ENCODE measurements around the gene MAN1A1. TPM values are rescaled to one million over a fixed set of nuclear protein-coding genes. Genes with fewer than 3 reads are reported as not detected.
A peak's percentile ranks its signal among the peaks of the same experiment; 100 is the strongest.

MAN1A1 gene
- 75.5 TPM for total RNA-seq

DNA sequence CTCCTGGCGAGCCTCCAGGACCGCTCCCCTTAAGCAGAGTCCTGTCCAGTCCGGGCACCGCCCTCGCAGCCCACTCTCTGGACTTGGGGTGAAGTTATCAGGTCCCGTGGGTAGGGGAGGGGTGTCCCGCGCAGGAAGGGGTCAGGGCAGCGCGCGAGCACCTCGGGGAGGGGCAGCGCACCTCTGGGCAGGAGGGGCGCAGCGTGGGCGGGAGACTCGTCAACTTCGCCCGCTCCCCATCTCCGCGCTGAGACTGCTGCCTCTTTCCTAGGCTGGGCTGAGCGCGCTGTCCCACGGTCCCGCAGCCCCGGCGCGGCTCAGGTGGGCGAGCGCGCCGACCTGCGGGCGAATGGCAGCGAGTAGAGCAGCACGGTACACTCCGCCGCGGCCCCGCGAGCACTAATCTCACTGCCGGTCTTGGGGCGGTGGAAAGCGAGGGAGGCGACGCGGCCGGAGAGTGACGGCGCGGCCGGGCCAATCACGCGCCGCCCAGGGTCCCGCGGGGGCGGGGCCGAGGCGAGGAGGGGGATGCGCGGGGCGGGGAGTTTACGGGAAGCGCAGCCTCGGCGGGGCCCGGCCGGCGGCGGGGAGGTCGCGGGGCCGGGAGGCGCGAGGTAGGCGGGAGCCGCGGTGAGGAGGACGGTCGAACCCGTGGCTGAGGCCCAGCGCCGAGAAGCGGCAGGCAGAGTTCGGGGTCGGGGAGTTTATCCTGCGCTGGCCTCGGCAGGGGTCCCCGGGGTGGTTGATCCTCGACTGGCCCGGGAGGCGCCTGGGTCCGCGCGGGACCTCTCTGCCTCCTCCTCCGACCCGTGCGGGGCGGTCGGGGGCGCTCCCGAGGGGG is at the start of gene MAN1A1:
MAN1A1 (minus strand) TSS at position 401 of the 841 bp plus-strand sequence. CDS start 696 bp downstream, outside the sequence.
- no peaks in the 10 kb centered on the region for H3K36me3 ChIP-seq
- intact Hi-C loops (cut with DNase I): loop anchor here (2.0 to 10.0 kb wide), 5 partner anchors 202 to 457 kb away; partner anchors contain the start of genes ASF1A, FAM184A and MCM9
- peaks cover 0 to 11% of the 10 kb centered on the region in 2 donors for H3K4me1 ChIP-seq
- peak; percentile 58 to 94 for DNase-seq (ENCODE audit: low spot score in 2 of 2)
- H3K27me3 ChIP-seq: no peaks in the 10 kb centered on the region
- H3K9me3 ChIP-seq: no peaks in the 10 kb centered on the region
- peak in 2 of 3 experiments; percentile 6 to 15 for TF ChIP-seq CTCF (IDR thresholded peaks at IDR 0.05)
- H3K27ac ChIP-seq: peak within 1 kb of the TSS; percentile 93 to 94
- peak within 1 kb of the TSS; percentile 97 to 98 for H3K4me3 ChIP-seq

DNA sequence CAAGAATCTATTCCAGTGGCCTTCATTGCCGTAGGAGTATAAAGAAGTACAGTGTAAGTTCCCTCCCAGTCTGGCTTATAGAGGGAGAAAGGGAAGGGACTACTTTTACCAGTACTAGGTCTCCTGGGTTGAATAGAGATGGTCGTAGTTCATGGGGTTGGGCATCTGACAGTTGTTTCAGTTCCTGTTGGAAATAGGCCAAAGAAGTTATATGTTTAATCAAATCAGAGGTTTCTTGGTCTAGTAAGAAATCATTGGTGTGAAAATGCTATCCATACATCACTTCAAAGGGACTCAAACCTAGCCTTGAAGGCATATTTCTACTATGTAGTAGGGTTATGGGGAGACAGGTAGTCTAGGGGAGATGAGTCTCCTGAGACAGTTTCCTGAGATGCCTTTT is 45.6 kb upstream of the MAN1A1 start:
- H3K27ac ChIP-seq: no peak overlapping the region
- no peaks in the 10 kb centered on the region for H3K27me3 ChIP-seq
- no peaks in the 10 kb centered on the region for H3K4me1 ChIP-seq
- H3K4me3 ChIP-seq: no peak overlapping the region
- H3K9me3 ChIP-seq: peaks cover 7 to 38% of the 10 kb centered on the region in 2 donors
- no peaks in the 10 kb centered on the region for H3K36me3 ChIP-seq
- TF ChIP-seq CTCF (IDR thresholded peaks at IDR 0.05): no peak
- intact Hi-C loops (cut with DNase I): no loop called here
- DNase-seq (ENCODE audit: low spot score in 2 of 2): no peak

DNA sequence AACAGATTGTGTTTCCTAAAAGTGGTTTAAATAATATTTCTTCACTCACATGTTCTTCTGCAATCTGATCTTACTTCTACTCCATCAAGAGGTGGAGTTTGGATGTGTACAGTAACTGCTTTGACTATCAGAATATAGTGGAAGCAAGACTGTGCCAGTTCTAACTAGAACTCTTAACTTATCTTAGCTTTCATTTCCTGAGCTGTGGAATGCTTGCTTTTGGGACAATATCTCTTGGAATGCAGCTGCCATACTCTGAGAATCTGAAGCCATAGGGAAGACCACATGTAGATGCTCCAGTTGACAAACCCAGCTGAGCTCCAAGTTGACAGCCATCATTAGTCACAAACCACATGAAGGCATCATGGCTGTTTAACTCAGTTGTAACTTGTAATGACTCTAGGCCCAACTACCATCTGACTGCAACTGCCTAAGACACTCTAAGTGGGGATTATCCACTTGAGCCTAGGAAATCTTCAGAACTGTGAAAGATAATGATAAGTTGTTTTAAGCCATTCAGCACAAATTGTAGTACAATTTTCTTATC is 40.8 kb upstream of the MAN1A1 start:
- DNase-seq (ENCODE audit: low spot score in 2 of 2): no peak

DNA sequence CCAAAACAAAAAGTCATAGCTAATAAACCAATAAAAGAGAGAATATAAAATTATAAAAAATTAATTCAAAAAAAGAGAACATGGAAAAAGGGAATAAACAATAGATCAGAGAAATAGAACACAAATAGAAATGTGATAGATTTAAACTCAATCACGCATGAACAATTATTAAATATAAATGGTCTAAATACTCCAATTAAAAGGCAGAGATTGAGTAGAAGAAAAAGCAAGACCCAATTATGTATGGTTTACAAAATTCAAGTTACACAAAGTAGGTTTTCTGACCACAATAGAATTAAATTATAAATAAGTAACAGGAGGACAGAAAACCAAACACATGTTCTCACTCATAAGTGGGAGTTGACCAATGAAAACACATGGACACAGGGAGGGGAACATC is 36.4 kb upstream of the MAN1A1 start:
- Histone ChIP-seq H3K27ac (no peak overlapping the region), H3K36me3 (no peaks in the 10 kb centered on the region), H3K9me3 (peaks cover 6 to 45% of the 10 kb centered on the region in 2 donors), H3K4me3 (no peak overlapping the region), H3K27me3 (no peaks in the 10 kb centered on the region), H3K4me1 (no peaks in the 10 kb centered on the region)
- TF ChIP-seq CTCF (IDR thresholded peaks at IDR 0.05): no peak
- intact Hi-C loops (cut with DNase I): no loop called here
- no peak for DNase-seq (ENCODE audit: low spot score in 2 of 2)

More for the DNA sequence above, 40.8 kb upstream of the MAN1A1 start:
- H3K9me3 ChIP-seq: peaks cover 6 to 30% of the 10 kb centered on the region in 2 donors
- H3K27ac ChIP-seq: no peak overlapping the region
- no peaks in the 10 kb centered on the region for H3K27me3 ChIP-seq
- no peak for TF ChIP-seq CTCF (IDR thresholded peaks at IDR 0.05)
- H3K4me3 ChIP-seq: no peak overlapping the region
- H3K4me1 ChIP-seq: no peaks in the 10 kb centered on the region
- intact Hi-C loops (cut with DNase I): no loop called here
- H3K36me3 ChIP-seq: no peaks in the 10 kb centered on the region

DNA sequence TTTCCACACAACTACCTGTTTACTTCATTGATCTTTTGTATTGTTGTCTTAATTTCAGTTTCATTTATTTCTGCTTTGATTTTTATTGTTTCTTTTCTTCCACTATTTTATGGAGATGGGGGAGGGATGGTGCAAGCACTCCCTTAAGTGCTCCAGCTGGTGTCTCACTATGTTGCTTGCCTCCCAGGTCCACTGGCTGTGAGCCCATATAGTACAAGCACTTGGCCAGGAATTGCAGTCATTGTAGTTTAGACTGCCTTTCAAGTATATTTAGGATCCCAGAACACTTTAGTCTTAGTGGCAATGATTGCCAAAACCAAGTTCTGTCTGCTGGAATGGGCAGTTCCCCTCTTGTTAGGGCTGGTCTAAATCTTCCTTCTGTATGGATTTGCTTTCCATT is 34.9 kb upstream of the MAN1A1 start:
- DNase-seq (ENCODE audit: low spot score in 2 of 2): no peak
- H3K9me3 ChIP-seq: peaks cover 6 to 56% of the 10 kb centered on the region in 2 donors
- no peaks in the 10 kb centered on the region for H3K27me3 ChIP-seq
- TF ChIP-seq CTCF (IDR thresholded peaks at IDR 0.05): no peak
- H3K4me3 ChIP-seq: no peak overlapping the region
- H3K27ac ChIP-seq: no peak overlapping the region
- H3K36me3 ChIP-seq: no peaks in the 10 kb centered on the region
- H3K4me1 ChIP-seq: no peaks in the 10 kb centered on the region
- intact Hi-C loops (cut with DNase I): no loop called here
